ENCODE measurements around the gene TBX4. TPM values are rescaled to one million over a fixed set of nuclear protein-coding genes. Genes with fewer than 3 reads are reported as not detected.
"Not testable (repeated sequence)": the region's sequence is repeated elsewhere in the genome, so short reads cannot be mapped to it uniquely, and the experiment has no call there.

The TBX4 gene
- total RNA-seq, 4 donors from 2014 or later = 2.4 TPM; not detected in 3

GRCh38 chr17:61440697-61441096 lies 11.5 kb upstream of the TBX4 start:
- H3K36me3 ChIP-seq = no peaks in the 10 kb centered on the region
- DNase-seq = no peak
- H3K4me1 ChIP-seq = no peaks in the 10 kb centered on the region
- no peak overlapping the region for H3K4me3 ChIP-seq
- peaks cover 59% of the 10 kb centered on the region for H3K27me3 ChIP-seq
- intact Hi-C loops (cut with DNase I; ENCODE audit: low total_unique reads) (no loop called here), in situ Hi-C loops (cut with MboI; ENCODE audit: low pct_ligation_motif_present in 1 of 4, low pct_unique_long_range_greater_than_20kb in 1 of 4, low sequenced_read_pairs in 3 of 4) (loop anchor here in 3 of 4 donors (25.0 kb wide), 1 partner anchor 397 kb away; no protein-coding TSS in a partner anchor)
- no peak for TF ChIP-seq CTCF (IDR thresholded peaks at IDR 0.05)
- TF ChIP-seq EP300 (IDR thresholded peaks at IDR 0.05; ENCODE audit: low read depth) = no peak
- no peak for TF ChIP-seq POLR2A (IDR thresholded peaks at IDR 0.05)
- TF ChIP-seq POLR2AphosphoS5 (IDR thresholded peaks at IDR 0.05) = no peak
- H3K27ac ChIP-seq = no peak overlapping the region
- H3K9me3 ChIP-seq = peaks cover 10 to 15% of the 10 kb centered on the region in 2 donors

- in situ Hi-C loops (cut with MboI; ENCODE audit: low pct_ligation_motif_present in 1 of 4, low pct_unique_long_range_greater_than_20kb in 1 of 4, low sequenced_read_pairs in 3 of 4) = loop anchor here in 3 of 4 donors (25.0 kb wide), 1 partner anchor 396 kb away; no protein-coding TSS in a partner anchor
- H3K9me3 ChIP-seq = peaks cover 6 to 12% of the 10 kb centered on the region in 2 donors
- intact Hi-C loops (cut with DNase I; ENCODE audit: low total_unique reads) = not testable (repeated sequence)
Observed at GRCh38 chr17:61441507-61441906, 10.7 kb upstream of the TBX4 start.

GRCh38 chr17:61442136-61442775 lies 10.0 kb upstream of the TBX4 start:
- H3K4me3 ChIP-seq = no peak overlapping the region
- H3K4me1 ChIP-seq = no peaks in the 10 kb centered on the region
- no peak overlapping the region for H3K27ac ChIP-seq
- no peak for TF ChIP-seq POLR2AphosphoS5 (IDR thresholded peaks at IDR 0.05)
- no peak for TF ChIP-seq EP300 (IDR thresholded peaks at IDR 0.05; ENCODE audit: low read depth)
- no peak for TF ChIP-seq CTCF (IDR thresholded peaks at IDR 0.05)
- TF ChIP-seq POLR2A (IDR thresholded peaks at IDR 0.05) = no peak
- peaks cover 6% of the 10 kb centered on the region in 2 donors for H3K9me3 ChIP-seq
- no peak for DNase-seq
- intact Hi-C loops (cut with DNase I; ENCODE audit: low total_unique reads) (no loop called here), in situ Hi-C loops (cut with MboI; ENCODE audit: low pct_ligation_motif_present in 1 of 4, low pct_unique_long_range_greater_than_20kb in 1 of 4, low sequenced_read_pairs in 3 of 4) (loop anchor here in 3 of 4 donors (25.0 kb wide), 1 partner anchor 395 kb away; no protein-coding TSS in a partner anchor)
- WGBS, 2 donors (ENCODE audit: low coverage in 1 of 2) = 76 to 81% methylated on average over 4 of the region's 4 CpGs
- no peaks in the 10 kb centered on the region for H3K36me3 ChIP-seq
- H3K27me3 ChIP-seq = peaks cover 68% of the 10 kb centered on the region

More at GRCh38 chr17:61441507-61441906, 10.7 kb upstream of the TBX4 start:
- DNase-seq, H3K4me1 ChIP-seq, H3K4me3 ChIP-seq, H3K27ac ChIP-seq, H3K36me3 ChIP-seq: not testable (repeated sequence)
- WGBS, 2 donors (ENCODE audit: low coverage in 1 of 2) = 92% methylated on average over 4 to 6 of the region's 6 CpGs
- peaks cover 67% of the 10 kb centered on the region for H3K27me3 ChIP-seq

- TF ChIP-seq POLR2A (IDR thresholded peaks at IDR 0.05) (no peak), EP300 (IDR thresholded peaks at IDR 0.05; ENCODE audit: low read depth) (no peak)
- no peak overlapping the region for H3K27ac ChIP-seq
- no peak overlapping the region for H3K4me3 ChIP-seq
- peaks cover 0 to under 1% of the 10 kb centered on the region in 2 donors for H3K9me3 ChIP-seq
- peaks cover 67% of the 10 kb centered on the region for H3K27me3 ChIP-seq
- WGBS, 2 donors (ENCODE audit: low coverage in 1 of 2) = 67 to 71% methylated on average over 2 to 9 of the region's 11 CpGs
- intact Hi-C loops (cut with DNase I; ENCODE audit: low total_unique reads) (no loop called here), in situ Hi-C loops (cut with MboI; ENCODE audit: low pct_ligation_motif_present in 1 of 4, low pct_unique_long_range_greater_than_20kb in 1 of 4, low sequenced_read_pairs in 3 of 4) (loop anchor here in 3 of 4 donors (25.0 kb wide), 1 partner anchor 394 kb away; no protein-coding TSS in a partner anchor)
- no peak for DNase-seq
- H3K36me3 ChIP-seq = no peaks in the 10 kb centered on the region
- H3K4me1 ChIP-seq = no peaks in the 10 kb centered on the region
Observed at GRCh38 chr17:61442878-61443474, 9.2 kb upstream of the TBX4 start.

GRCh38 chr17:61443475-61443882 lies 8.7 kb upstream of the TBX4 start:
- Histone ChIP-seq H3K27me3 (peaks cover 67% of the 10 kb centered on the region), H3K4me1 (no peaks in the 10 kb centered on the region), H3K27ac (no peak overlapping the region), H3K4me3 (no peak overlapping the region), H3K36me3 (no peaks in the 10 kb centered on the region), H3K9me3 (no peaks in the 10 kb centered on the region)
- intact Hi-C loops (cut with DNase I; ENCODE audit: low total_unique reads) = no loop called here
- TF ChIP-seq CTCF (IDR thresholded peaks at IDR 0.05) (no peak), EP300 (IDR thresholded peaks at IDR 0.05; ENCODE audit: low read depth) (no peak), POLR2AphosphoS5 (IDR thresholded peaks at IDR 0.05) (no peak), POLR2A (IDR thresholded peaks at IDR 0.05) (no peak)
- DNase-seq = no peak
- in situ Hi-C loops (cut with MboI; ENCODE audit: low pct_ligation_motif_present in 1 of 4, low pct_unique_long_range_greater_than_20kb in 1 of 4, low sequenced_read_pairs in 3 of 4) = loop anchor here in 3 of 4 donors (25.0 kb wide), 1 partner anchor 394 kb away; no protein-coding TSS in a partner anchor
- 77% methylated on average over 13 of the region's 18 CpGs; no CpG with 5 or more reads in 1 of the 2 donors for WGBS, 2 donors (ENCODE audit: low coverage in 1 of 2)

Measured in transverse colon (tissue), 4 donors.